HFF-Myc (cell line): ENCODE measurements around the gene OR51F2.
"Not testable (repeated sequence)": the region's sequence is repeated elsewhere in the genome, so short reads cannot be mapped to it uniquely, and the experiment has no call there.

Source experiments
- DNase-seq: peaks from one replicate; pipeline ENCODE4 v3.0.0-alpha.2; 2011; ENCODE audit warnings: low read depth; ENCODE audit errors: extremely low read depth
- H3K4me3 ChIP-seq: replicated peaks from 2 replicates; pipeline ENCODE4 v1.5.1; 2011; ENCODE audit warnings: low read depth, mild to moderate bottlenecking, control low read depth, low read length
- TF ChIP-seq, protein P1 (sequence below): IDR thresholded peaks from 2 replicates; pipeline ENCODE4 v1.5.1; 2012; ENCODE audit warnings: mild to moderate bottlenecking, low read depth, low read length, control low read depth; ENCODE audit errors: missing control alignments

Gene OR51F2, protein sequence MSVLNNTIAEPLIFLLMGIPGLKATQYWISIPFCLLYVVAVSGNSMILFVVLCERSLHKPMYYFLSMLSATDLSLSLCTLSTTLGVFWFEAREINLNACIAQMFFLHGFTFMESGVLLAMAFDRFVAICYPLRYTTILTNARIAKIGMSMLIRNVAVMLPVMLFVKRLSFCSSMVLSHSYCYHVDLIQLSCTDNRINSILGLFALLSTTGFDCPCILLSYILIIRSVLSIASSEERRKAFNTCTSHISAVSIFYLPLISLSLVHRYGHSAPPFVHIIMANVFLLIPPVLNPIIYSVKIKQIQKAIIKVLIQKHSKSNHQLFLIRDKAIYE

DNA sequence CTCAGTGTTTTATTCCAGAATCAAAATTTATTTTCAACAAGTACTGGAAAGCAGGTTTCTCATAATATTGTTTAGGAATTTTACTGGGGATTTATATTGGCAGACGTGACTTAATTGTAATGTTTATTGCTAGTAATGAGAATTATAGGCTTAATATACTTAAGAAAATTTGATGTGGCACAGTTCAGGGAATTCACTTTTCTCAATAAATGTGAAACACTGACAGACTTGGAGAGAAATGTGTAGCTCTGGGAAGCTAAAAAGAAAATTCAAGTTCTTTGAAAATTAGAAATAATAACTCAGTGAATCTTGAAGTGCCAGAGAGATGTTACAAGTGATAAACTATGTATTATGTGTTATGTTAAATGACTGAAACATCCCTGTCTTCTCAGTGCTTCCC, at the start of gene OR51F2:
OR51F2 (plus strand) TSS at position 301 of the 400 bp plus-strand sequence. CDS start 101 bp downstream, outside the sequence.
- TF ChIP-seq, protein P1, sequence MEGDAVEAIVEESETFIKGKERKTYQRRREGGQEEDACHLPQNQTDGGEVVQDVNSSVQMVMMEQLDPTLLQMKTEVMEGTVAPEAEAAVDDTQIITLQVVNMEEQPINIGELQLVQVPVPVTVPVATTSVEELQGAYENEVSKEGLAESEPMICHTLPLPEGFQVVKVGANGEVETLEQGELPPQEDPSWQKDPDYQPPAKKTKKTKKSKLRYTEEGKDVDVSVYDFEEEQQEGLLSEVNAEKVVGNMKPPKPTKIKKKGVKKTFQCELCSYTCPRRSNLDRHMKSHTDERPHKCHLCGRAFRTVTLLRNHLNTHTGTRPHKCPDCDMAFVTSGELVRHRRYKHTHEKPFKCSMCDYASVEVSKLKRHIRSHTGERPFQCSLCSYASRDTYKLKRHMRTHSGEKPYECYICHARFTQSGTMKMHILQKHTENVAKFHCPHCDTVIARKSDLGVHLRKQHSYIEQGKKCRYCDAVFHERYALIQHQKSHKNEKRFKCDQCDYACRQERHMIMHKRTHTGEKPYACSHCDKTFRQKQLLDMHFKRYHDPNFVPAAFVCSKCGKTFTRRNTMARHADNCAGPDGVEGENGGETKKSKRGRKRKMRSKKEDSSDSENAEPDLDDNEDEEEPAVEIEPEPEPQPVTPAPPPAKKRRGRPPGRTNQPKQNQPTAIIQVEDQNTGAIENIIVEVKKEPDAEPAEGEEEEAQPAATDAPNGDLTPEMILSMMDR = no peak
- DNase-seq = no peak
- no peak within 1 kb of the TSS for H3K4me3 ChIP-seq

- TF ChIP-seq, protein P1 = no peak
- no peak for DNase-seq
- no peak overlapping the region for H3K4me3 ChIP-seq
These were observed 38.7 kb upstream of the OR51F2 start for GRCh38 chr11:4782454-4782853.

- TF ChIP-seq, protein P1 = no peak
- DNase-seq = no peak
These were observed 23.9 kb upstream of the OR51F2 start for GRCh38 chr11:4797206-4797605.

GRCh38 chr11:4798427-4799183, 22.5 kb upstream of the OR51F2 start:
- TF ChIP-seq, protein P1 = no peak
- no peak for DNase-seq
- H3K4me3 ChIP-seq = no peak overlapping the region

More at GRCh38 chr11:4797206-4797605, 23.9 kb upstream of the OR51F2 start:
- H3K4me3 ChIP-seq = no peak overlapping the region

DNA sequence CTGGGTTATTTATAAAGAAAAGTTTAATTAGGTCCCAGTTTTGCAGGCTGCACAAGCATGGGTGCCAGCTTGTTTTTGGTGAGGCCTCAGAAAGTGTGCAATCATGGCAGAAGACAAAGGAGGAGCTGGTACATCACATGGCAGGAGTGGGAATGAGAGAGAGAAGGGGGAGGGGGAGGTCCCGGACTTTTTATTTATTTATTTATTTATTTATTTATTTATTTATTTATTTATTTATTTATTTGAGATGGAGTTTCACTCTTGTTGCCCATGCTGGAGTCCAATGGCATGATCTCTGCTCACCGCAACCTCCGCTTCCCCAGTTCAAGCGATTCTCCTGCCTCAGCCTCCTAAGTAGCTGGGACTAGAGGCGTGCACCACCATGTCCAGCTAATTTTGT, 19.8 kb upstream of the OR51F2 start:
- DNase-seq, H3K4me3 ChIP-seq: not testable (repeated sequence)

GRCh38 chr11:4804280-4804679, 16.8 kb upstream of the OR51F2 start, which contains the start of gene OR52R1:
Gene OR52R1, minus strand, starts transcription at chr11:4804380. Its CDS starts 0 bp downstream, at chr11:4804380.
- TF ChIP-seq, protein P1 = no peak
- no peak within 1 kb of the TSS for H3K4me3 ChIP-seq
- DNase-seq = no peak

- DNase-seq = no peak
- no peak overlapping the region for H3K4me3 ChIP-seq
These were observed 12.6 kb upstream of the OR51F2 start for GRCh38 chr11:4808476-4808875.

More at GRCh38 chr11:4808476-4808875, 12.6 kb upstream of the OR51F2 start:
- TF ChIP-seq, protein P1 = no peak
